ENCODE data around the gene SATB1. TPM values are rescaled to one million over a fixed set of nuclear protein-coding genes. Genes with fewer than 3 reads are reported as not detected.

Gene SATB1
- polyA plus RNA-seq, 1 donor from 2014 or later: 16.0 TPM

DNA sequence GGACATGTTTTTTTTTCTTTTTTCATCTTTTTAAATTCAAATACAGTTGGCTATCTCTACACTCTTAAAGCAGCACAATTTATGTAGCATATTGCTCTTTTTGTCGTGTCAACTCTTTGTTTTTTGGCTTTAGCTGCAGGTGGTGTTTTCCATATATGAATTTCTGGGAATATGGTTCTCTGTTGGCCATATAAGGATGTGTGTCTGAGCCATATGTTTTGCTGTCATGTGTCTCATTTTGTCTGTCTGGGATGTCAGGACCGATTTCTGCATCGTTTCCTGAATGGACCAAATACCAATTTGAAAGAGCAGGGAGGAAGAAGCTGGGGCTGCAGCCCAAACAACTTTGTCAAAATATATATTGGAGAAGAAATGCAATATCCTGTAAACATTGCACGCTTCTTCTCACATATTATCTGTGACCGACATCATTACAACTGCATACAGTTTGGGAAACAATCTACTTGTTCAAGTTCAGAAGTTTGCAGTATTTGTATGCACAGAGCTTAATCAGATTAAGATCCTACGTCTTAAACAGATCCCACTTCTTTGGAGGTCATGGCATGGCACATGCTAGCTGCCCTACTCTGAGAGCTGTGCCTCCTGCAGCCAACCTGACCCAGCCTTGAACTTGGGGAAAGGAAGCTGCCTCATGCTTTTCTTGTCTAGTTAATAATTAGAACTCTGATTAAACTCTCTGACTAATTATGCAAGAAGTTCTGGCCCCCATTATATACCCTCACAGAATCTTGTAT lies 4.0 kb upstream of the SATB1 start:
- no peak overlapping the region for H3K27ac ChIP-seq (ENCODE audit: low read length)
- H3K79me2 ChIP-seq (replicated peaks; ENCODE audit: insufficient read depth, low read length): peaks cover 6% of the 10 kb centered on the region
- no peak overlapping the region for H3K9ac ChIP-seq (ENCODE audit: low read length)
- no peaks in the 10 kb centered on the region for H3K9me3 ChIP-seq (ENCODE audit: low read length)
- no peak overlapping the region for H2AFZ ChIP-seq (ENCODE audit: low read depth, low read length)
- no peak for TF ChIP-seq MXI1 (conservative IDR thresholded peaks at IDR 0.05; ENCODE audit: poor library complexity, severe bottlenecking)
- no peak for TF ChIP-seq SMC3 (conservative IDR thresholded peaks at IDR 0.05; ENCODE audit: poor library complexity)
- no peaks in the 10 kb centered on the region for H3F3A ChIP-seq (ENCODE audit: insufficient read depth, low read length, poor library complexity, severe bottlenecking)
- no peaks in the 10 kb centered on the region for H3K9me2 ChIP-seq (ENCODE audit: insufficient read depth, low read length)
- H3K27me3 ChIP-seq (ENCODE audit: insufficient read depth, low read depth, low read length): no peaks in the 10 kb centered on the region
- H3K4me2 ChIP-seq (ENCODE audit: low read length): no peak overlapping the region
- no peak overlapping the region for H3K4me3 ChIP-seq (ENCODE audit: low read length)
- no peaks in the 10 kb centered on the region for H3K36me3 ChIP-seq (ENCODE audit: insufficient read depth, low read length)
- H4K20me1 ChIP-seq (ENCODE audit: insufficient read depth): no peaks in the 10 kb centered on the region

DNA sequence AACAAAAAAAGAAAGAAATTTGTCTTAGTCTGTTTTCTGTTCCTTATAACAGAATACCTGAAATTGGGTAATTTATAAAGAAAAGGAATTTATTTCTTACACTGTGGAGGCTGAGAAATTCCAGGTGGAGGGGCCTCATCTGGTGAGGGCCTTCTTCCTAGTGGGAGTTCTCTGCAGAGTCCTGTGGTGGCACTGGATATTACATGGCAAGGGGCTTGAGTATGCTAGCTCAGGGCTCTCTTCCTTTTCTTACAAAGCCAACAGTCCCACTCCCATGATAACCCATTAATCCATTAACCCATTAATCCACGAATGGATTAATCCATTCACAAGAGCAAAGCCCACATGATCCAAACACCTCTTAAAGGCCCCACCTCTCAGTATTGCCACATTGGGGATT lies 2.9 kb upstream of the SATB1 start:
- Histone ChIP-seq H4K20me1 (ENCODE audit: insufficient read depth) (no peaks in the 10 kb centered on the region), H2AFZ (ENCODE audit: low read depth, low read length) (no peak overlapping the region), H3K4me2 (ENCODE audit: low read length) (no peak overlapping the region), H3K9ac (ENCODE audit: low read length) (no peak overlapping the region), H3K9me3 (ENCODE audit: low read length) (no peaks in the 10 kb centered on the region), H3K4me3 (ENCODE audit: low read length) (no peak overlapping the region), H3K27me3 (ENCODE audit: insufficient read depth, low read depth, low read length) (no peaks in the 10 kb centered on the region), H3K79me2 (replicated peaks; ENCODE audit: insufficient read depth, low read length) (peaks cover 17% of the 10 kb centered on the region), H3F3A (ENCODE audit: insufficient read depth, low read length, poor library complexity, severe bottlenecking) (no peaks in the 10 kb centered on the region), H3K27ac (ENCODE audit: low read length) (no peak overlapping the region), H3K36me3 (ENCODE audit: insufficient read depth, low read length) (no peaks in the 10 kb centered on the region), H3K9me2 (ENCODE audit: insufficient read depth, low read length) (no peaks in the 10 kb centered on the region)
- TF ChIP-seq, protein P1, sequence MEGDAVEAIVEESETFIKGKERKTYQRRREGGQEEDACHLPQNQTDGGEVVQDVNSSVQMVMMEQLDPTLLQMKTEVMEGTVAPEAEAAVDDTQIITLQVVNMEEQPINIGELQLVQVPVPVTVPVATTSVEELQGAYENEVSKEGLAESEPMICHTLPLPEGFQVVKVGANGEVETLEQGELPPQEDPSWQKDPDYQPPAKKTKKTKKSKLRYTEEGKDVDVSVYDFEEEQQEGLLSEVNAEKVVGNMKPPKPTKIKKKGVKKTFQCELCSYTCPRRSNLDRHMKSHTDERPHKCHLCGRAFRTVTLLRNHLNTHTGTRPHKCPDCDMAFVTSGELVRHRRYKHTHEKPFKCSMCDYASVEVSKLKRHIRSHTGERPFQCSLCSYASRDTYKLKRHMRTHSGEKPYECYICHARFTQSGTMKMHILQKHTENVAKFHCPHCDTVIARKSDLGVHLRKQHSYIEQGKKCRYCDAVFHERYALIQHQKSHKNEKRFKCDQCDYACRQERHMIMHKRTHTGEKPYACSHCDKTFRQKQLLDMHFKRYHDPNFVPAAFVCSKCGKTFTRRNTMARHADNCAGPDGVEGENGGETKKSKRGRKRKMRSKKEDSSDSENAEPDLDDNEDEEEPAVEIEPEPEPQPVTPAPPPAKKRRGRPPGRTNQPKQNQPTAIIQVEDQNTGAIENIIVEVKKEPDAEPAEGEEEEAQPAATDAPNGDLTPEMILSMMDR (IDR thresholded peaks at IDR 0.05; ENCODE audit: poor library complexity, severe bottlenecking): no peak
- no peak for TF ChIP-seq EZH2 (IDR thresholded peaks at IDR 0.05; ENCODE audit: borderline replicate concordance, insufficient read depth, low read length, poor library complexity, severe bottlenecking)
- TF ChIP-seq REST (IDR thresholded peaks at IDR 0.05; ENCODE audit: borderline replicate concordance): no peak
- TF ChIP-seq SMC3 (conservative IDR thresholded peaks at IDR 0.05; ENCODE audit: poor library complexity): no peak
- TF ChIP-seq POLR2AphosphoS5 (IDR thresholded peaks at IDR 0.05): no peak
- TF ChIP-seq MXI1 (conservative IDR thresholded peaks at IDR 0.05; ENCODE audit: poor library complexity, severe bottlenecking): no peak
- no peak for TF ChIP-seq EP300 (conservative IDR thresholded peaks at IDR 0.05; ENCODE audit: poor library complexity, severe bottlenecking)
- TF ChIP-seq RAD21 (conservative IDR thresholded peaks at IDR 0.05): no peak
- no peak for TF ChIP-seq TAF1 (IDR thresholded peaks at IDR 0.05; ENCODE audit: low read depth)
